Measurements from ENCODE around the gene KPTN. TPM values are rescaled to one million over a fixed set of nuclear protein-coding genes. Genes with fewer than 3 reads are reported as not detected.

The KPTN gene
- total RNA-seq, 1 experiment from 2014 or later, result 23.8 TPM

DNA sequence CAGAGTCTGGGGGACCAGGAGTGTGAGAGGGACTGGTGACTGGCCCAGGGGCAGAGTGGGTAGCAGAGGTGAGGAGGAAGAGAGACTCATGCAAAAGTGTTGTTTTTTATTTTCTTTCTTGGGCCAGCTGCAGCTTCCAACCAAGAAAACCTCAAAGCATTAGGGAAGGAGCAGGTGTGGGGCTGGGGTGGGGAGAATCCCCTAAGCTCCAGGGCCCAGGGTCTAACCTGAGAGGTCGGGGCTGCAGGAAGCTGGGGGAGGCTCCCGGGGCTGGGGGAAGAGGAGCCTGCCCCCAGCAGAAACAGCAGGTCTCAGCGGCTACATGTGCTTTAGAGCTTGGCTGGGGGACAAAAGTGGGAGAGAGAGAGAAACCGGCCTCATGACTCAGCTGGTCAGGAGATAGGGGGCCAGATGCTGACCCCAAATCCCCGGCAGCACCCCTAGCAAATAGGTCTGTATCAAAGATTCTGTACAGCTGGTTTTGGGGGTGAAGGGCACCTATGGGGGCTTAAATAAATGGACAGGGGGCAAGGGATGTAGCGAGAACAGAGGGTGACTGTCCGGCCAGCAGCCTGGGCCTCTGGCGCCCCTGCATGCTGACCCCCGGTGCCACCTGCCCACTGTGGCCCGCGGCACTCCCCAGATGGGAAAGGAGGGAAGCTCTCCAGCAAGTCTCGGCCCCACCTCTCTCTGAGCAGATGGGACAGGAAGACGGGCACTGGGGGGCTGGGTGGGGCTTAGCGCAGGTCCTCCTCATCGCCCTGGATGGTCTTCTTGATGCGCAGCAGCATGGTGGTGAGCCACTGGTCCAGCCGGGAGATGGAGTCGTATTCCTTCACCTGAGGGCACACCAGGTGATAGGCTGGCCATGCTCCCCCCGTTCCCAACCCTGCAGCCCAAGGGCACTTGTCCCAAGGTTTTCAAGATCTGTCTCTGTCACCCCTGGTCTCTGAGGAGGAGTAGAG, 3.8 kb upstream of the KPTN start:
- H3K4me3 ChIP-seq (replicated peaks in 1 of 2; ENCODE audit: low read depth in 1 of 2, low read length in 2 of 2), result no peak overlapping the region
- POLR2A ChIA-PET, result no interaction called here
- H3K27me3 ChIP-seq (ENCODE audit: insufficient read depth, low read length), result no peaks in the 10 kb centered on the region
- CTCF ChIA-PET, result no interaction called here
- no peak overlapping the region for H3K4me2 ChIP-seq (ENCODE audit: low read length)
- H3K4me1 ChIP-seq (ENCODE audit: control insufficient read depth in 1 of 2, insufficient read depth in 2 of 2, low read length in 2 of 2), result peaks cover 6 to 21% of the 10 kb centered on the region in 2 experiments; a peak in 2 of 4 replicates
- H3K79me2 ChIP-seq (ENCODE audit: insufficient read depth, low read length), result no peaks in the 10 kb centered on the region
- intact Hi-C loops (cut with micrococcal nuclease), result no loop called here
- no peaks in the 10 kb centered on the region for H3K9me2 ChIP-seq (ENCODE audit: insufficient read depth)
- no peaks in the 10 kb centered on the region for H4K20me1 ChIP-seq (ENCODE audit: insufficient read depth)
- H3K36me3 ChIP-seq (ENCODE audit: control insufficient read depth in 1 of 2, insufficient read depth in 2 of 2, low read length in 2 of 2), result peaks cover 2 to 5% of the 10 kb centered on the region in 2 experiments; a peak in 1 of 4 replicates
- H3K9ac ChIP-seq (ENCODE audit: low read length), result no peak overlapping the region
- TF ChIP-seq RAD21 (IDR thresholded peaks at IDR 0.05; ENCODE audit: low read depth), result no peak
- TF ChIP-seq ZNF274 (IDR thresholded peaks at IDR 0.05; ENCODE audit: low read depth, low read length), result no peak
- TF ChIP-seq, protein P1, sequence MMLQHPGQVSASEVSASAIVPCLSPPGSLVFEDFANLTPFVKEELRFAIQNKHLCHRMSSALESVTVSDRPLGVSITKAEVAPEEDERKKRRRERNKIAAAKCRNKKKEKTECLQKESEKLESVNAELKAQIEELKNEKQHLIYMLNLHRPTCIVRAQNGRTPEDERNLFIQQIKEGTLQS (IDR thresholded peaks at IDR 0.05), result no peak
- TF ChIP-seq, protein P2, sequence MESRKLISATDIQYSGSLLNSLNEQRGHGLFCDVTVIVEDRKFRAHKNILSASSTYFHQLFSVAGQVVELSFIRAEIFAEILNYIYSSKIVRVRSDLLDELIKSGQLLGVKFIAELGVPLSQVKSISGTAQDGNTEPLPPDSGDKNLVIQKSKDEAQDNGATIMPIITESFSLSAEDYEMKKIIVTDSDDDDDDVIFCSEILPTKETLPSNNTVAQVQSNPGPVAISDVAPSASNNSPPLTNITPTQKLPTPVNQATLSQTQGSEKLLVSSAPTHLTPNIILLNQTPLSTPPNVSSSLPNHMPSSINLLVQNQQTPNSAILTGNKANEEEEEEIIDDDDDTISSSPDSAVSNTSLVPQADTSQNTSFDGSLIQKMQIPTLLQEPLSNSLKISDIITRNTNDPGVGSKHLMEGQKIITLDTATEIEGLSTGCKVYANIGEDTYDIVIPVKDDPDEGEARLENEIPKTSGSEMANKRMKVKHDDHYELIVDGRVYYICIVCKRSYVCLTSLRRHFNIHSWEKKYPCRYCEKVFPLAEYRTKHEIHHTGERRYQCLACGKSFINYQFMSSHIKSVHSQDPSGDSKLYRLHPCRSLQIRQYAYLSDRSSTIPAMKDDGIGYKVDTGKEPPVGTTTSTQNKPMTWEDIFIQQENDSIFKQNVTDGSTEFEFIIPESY (IDR thresholded peaks at IDR 0.05; ENCODE audit: extremely low read depth, insufficient replicate concordance, low read length), result no peak
- TF ChIP-seq SIN3A (IDR thresholded peaks at IDR 0.05; ENCODE audit: low read depth), result no peak
- TF ChIP-seq, protein P3, sequence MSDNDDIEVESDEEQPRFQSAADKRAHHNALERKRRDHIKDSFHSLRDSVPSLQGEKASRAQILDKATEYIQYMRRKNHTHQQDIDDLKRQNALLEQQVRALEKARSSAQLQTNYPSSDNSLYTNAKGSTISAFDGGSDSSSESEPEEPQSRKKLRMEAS (IDR thresholded peaks at IDR 0.05), result no peak
- no peak for TF ChIP-seq EZH2phosphoT487 (IDR thresholded peaks at IDR 0.05; ENCODE audit: borderline replicate concordance)
- TF ChIP-seq CEBPB (IDR thresholded peaks at IDR 0.05; ENCODE audit: low read depth), result no peak
- TF ChIP-seq, protein P4, sequence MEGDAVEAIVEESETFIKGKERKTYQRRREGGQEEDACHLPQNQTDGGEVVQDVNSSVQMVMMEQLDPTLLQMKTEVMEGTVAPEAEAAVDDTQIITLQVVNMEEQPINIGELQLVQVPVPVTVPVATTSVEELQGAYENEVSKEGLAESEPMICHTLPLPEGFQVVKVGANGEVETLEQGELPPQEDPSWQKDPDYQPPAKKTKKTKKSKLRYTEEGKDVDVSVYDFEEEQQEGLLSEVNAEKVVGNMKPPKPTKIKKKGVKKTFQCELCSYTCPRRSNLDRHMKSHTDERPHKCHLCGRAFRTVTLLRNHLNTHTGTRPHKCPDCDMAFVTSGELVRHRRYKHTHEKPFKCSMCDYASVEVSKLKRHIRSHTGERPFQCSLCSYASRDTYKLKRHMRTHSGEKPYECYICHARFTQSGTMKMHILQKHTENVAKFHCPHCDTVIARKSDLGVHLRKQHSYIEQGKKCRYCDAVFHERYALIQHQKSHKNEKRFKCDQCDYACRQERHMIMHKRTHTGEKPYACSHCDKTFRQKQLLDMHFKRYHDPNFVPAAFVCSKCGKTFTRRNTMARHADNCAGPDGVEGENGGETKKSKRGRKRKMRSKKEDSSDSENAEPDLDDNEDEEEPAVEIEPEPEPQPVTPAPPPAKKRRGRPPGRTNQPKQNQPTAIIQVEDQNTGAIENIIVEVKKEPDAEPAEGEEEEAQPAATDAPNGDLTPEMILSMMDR (IDR thresholded peaks at IDR 0.05 in 2 of 3, conservative IDR thresholded peaks at IDR 0.05 in 1 of 3; ENCODE audit: borderline replicate concordance in 1 of 3, insufficient read depth in 1 of 3, low read depth in 2 of 3, low read length in 2 of 3), result no peak
- TF ChIP-seq, protein P5, sequence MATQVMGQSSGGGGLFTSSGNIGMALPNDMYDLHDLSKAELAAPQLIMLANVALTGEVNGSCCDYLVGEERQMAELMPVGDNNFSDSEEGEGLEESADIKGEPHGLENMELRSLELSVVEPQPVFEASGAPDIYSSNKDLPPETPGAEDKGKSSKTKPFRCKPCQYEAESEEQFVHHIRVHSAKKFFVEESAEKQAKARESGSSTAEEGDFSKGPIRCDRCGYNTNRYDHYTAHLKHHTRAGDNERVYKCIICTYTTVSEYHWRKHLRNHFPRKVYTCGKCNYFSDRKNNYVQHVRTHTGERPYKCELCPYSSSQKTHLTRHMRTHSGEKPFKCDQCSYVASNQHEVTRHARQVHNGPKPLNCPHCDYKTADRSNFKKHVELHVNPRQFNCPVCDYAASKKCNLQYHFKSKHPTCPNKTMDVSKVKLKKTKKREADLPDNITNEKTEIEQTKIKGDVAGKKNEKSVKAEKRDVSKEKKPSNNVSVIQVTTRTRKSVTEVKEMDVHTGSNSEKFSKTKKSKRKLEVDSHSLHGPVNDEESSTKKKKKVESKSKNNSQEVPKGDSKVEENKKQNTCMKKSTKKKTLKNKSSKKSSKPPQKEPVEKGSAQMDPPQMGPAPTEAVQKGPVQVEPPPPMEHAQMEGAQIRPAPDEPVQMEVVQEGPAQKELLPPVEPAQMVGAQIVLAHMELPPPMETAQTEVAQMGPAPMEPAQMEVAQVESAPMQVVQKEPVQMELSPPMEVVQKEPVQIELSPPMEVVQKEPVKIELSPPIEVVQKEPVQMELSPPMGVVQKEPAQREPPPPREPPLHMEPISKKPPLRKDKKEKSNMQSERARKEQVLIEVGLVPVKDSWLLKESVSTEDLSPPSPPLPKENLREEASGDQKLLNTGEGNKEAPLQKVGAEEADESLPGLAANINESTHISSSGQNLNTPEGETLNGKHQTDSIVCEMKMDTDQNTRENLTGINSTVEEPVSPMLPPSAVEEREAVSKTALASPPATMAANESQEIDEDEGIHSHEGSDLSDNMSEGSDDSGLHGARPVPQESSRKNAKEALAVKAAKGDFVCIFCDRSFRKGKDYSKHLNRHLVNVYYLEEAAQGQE (IDR thresholded peaks at IDR 0.05; ENCODE audit: low read depth), result no peak
- TF ChIP-seq TCF7L2 (IDR thresholded peaks at IDR 0.05; ENCODE audit: borderline replicate concordance, extremely low read depth, insufficient read depth, insufficient read length), result no peak
- TF ChIP-seq ELF1 (IDR thresholded peaks at IDR 0.05; ENCODE audit: borderline replicate concordance, low read depth), result no peak
- no peak for TF ChIP-seq YY1 (IDR thresholded peaks at IDR 0.05; ENCODE audit: extremely low read depth, insufficient replicate concordance, low read depth, low read length)
- no peak for TF ChIP-seq EGR1 (IDR thresholded peaks at IDR 0.05; ENCODE audit: low read depth)
- no peak for TF ChIP-seq EZH2 (IDR thresholded peaks at IDR 0.05)
- ATAC-seq (no peak), DNase-seq (ENCODE audit: low read depth, low spot score) (no peak)
- RAD21 ChIA-PET (ENCODE audit: low non-redundant PET in 1 of 2, low total read pairs in 2 of 2, uncharacterized antibody in 2 of 2, unreplicated experiment in 2 of 2), result no interaction called here
- TSS peak; percentile 23 for BruUV-seq (replicated peaks)
- H2AFZ ChIP-seq (ENCODE audit: low read depth, low read length, poor library complexity, severe bottlenecking), result no peak overlapping the region
- no peak overlapping the region for H3K27ac ChIP-seq (ENCODE audit: low read depth, low read length)
- no peaks in the 10 kb centered on the region for H3K9me3 ChIP-seq (ENCODE audit: control insufficient read depth in 1 of 2, insufficient read depth in 1 of 2, low read depth in 1 of 2, low read length in 2 of 2)

All from HCT116 (cell line).